Ishikawa (cell line): Measurements from ENCODE around the gene DDR2.

Experiments
- CEBPB ChIP-seq: IDR thresholded peaks from 2 replicates; pipeline ENCODE4 v1.6.1; 2012
- EGR1 ChIP-seq: IDR thresholded peaks from 2 replicates; pipeline ENCODE4 v1.6.1; 2012
- EP300 ChIP-seq: IDR thresholded peaks from 2 replicates; pipeline ENCODE4 v1.6.1; 2012; ENCODE audit warnings: borderline replicate concordance
- FOXM1 ChIP-seq: IDR thresholded peaks from 2 replicates; pipeline ENCODE4 v1.6.1; 2012; ENCODE audit warnings: low read depth, borderline replicate concordance
- RAD21 ChIP-seq: IDR thresholded peaks from 2 replicates; pipeline ENCODE4 v1.6.1; 2012; ENCODE audit warnings: low read depth
- YY1 ChIP-seq: IDR thresholded peaks from 2 replicates; pipeline ENCODE4 v1.6.1; 2012; ENCODE audit warnings: low read depth
- TF ChIP-seq, protein P1 (sequence below): IDR thresholded peaks from 2 replicates; pipeline ENCODE4 v1.6.1; 2012
- TF ChIP-seq, protein P2 (sequence below): IDR thresholded peaks from 2 replicates; pipeline ENCODE4 v1.6.1; 2012; ENCODE audit warnings: low read depth, mild to moderate bottlenecking
- TF ChIP-seq, protein P3 (sequence below): IDR thresholded peaks from 2 replicates; pipeline ENCODE4 v1.6.1; 2012

DNA sequence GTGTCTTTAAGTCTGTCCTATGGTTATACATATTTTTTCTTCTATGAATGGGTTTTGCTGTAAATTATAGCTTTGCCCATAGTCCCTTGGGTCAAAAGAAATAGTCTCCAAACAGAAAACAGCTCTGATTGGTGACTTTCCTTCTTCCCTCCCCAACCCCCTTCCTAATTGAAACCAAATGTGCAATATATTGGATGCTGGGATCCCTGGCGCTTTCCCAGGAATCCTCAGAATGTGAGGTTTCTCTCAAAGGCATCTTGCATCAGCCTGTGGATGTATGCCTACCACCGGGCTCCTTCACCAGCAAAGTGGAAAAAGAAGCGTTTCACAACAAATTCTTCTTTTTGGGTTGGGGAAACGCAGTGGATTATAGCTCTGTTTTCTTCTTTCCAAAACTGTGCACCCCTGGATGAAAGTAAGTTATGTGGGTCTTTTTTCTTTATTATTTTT is at the start of gene DDR2:
- TF ChIP-seq YY1 (no peak), EGR1 (no peak), RAD21 (no peak), EP300 (no peak), FOXM1 (no peak), CEBPB (no peak)
- TF ChIP-seq, protein P1, sequence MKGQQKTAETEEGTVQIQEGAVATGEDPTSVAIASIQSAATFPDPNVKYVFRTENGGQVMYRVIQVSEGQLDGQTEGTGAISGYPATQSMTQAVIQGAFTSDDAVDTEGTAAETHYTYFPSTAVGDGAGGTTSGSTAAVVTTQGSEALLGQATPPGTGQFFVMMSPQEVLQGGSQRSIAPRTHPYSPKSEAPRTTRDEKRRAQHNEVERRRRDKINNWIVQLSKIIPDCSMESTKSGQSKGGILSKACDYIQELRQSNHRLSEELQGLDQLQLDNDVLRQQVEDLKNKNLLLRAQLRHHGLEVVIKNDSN = no peak
- TF ChIP-seq, protein P2, sequence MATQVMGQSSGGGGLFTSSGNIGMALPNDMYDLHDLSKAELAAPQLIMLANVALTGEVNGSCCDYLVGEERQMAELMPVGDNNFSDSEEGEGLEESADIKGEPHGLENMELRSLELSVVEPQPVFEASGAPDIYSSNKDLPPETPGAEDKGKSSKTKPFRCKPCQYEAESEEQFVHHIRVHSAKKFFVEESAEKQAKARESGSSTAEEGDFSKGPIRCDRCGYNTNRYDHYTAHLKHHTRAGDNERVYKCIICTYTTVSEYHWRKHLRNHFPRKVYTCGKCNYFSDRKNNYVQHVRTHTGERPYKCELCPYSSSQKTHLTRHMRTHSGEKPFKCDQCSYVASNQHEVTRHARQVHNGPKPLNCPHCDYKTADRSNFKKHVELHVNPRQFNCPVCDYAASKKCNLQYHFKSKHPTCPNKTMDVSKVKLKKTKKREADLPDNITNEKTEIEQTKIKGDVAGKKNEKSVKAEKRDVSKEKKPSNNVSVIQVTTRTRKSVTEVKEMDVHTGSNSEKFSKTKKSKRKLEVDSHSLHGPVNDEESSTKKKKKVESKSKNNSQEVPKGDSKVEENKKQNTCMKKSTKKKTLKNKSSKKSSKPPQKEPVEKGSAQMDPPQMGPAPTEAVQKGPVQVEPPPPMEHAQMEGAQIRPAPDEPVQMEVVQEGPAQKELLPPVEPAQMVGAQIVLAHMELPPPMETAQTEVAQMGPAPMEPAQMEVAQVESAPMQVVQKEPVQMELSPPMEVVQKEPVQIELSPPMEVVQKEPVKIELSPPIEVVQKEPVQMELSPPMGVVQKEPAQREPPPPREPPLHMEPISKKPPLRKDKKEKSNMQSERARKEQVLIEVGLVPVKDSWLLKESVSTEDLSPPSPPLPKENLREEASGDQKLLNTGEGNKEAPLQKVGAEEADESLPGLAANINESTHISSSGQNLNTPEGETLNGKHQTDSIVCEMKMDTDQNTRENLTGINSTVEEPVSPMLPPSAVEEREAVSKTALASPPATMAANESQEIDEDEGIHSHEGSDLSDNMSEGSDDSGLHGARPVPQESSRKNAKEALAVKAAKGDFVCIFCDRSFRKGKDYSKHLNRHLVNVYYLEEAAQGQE = no peak
- TF ChIP-seq, protein P3, sequence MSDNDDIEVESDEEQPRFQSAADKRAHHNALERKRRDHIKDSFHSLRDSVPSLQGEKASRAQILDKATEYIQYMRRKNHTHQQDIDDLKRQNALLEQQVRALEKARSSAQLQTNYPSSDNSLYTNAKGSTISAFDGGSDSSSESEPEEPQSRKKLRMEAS = no peak
